GM21526 (cell line): ENCODE data around the gene LIPM.
"Not testable (repeated sequence)": the region's sequence is repeated elsewhere in the genome, so short reads cannot be mapped to it uniquely, and the experiment has no call there.

Source experiments
- ATAC-seq: cut with Tn5 transposase; IDR thresholded peaks from one replicate; pipeline ENCODE4 v1.9.1; 2021; ENCODE audit warnings: moderate library complexity; ENCODE audit not compliant: unreplicated experiment, low FRiP score

The LIPM gene

GRCh38 chr10:88835910-88836221 lies 33.3 kb downstream of the LIPM start:
- ATAC-seq = no peak

GRCh38 chr10:88837632-88838031 lies 35.1 kb downstream of the LIPM start:
- ATAC-seq = not testable (repeated sequence)

- no peak for ATAC-seq
Measured at GRCh38 chr10:88838766-88839350, 36.3 kb downstream of the LIPM start.

- ATAC-seq = no peak
Measured at GRCh38 chr10:88840104-88840503, 37.6 kb downstream of the LIPM start.

GRCh38 chr10:88840881-88841280 lies 38.4 kb downstream of the LIPM start:
- ATAC-seq = no peak

- no peak for ATAC-seq
Measured at GRCh38 chr10:88841316-88842111, 39.0 kb downstream of the LIPM start.

- ATAC-seq = no peak
Measured at GRCh38 chr10:88843171-88843570, 40.6 kb downstream of the LIPM start.

- ATAC-seq = no peak
Measured at GRCh38 chr10:88848499-88848898, 46.0 kb downstream of the LIPM start.

- no peak for ATAC-seq
Measured at GRCh38 chr10:88849234-88849633, 46.7 kb downstream of the LIPM start.

- ATAC-seq = no peak
Measured at GRCh38 chr10:88850712-88851111, 48.2 kb downstream of the LIPM start.

GRCh38 chr10:88851706-88852105 lies 49.2 kb downstream of the LIPM start, which contains the start of gene ANKRD22:
Gene ANKRD22 (minus strand): TSS chr10:88851844. CDS start chr10:88851607, 237 bp downstream.
- no peak for ATAC-seq

- ATAC-seq = no peak
Measured at GRCh38 chr10:88852327-88852726, 49.8 kb downstream of the LIPM start.

- ATAC-seq = no peak
Measured at GRCh38 chr10:88853155-88853881, 50.8 kb downstream of the LIPM start.

- ATAC-seq = no peak
Measured at GRCh38 chr10:88854684-88855083, 52.2 kb downstream of the LIPM start.

GRCh38 chr10:88857831-88858230 lies 55.3 kb downstream of the LIPM start:
- no peak for ATAC-seq

- ATAC-seq = no peak
Measured at GRCh38 chr10:88858491-88858890, 56.0 kb downstream of the LIPM start.

- ATAC-seq = no peak
Measured at GRCh38 chr10:88861036-88861435, 58.5 kb downstream of the LIPM start.

GRCh38 chr10:88865281-88865876 lies 62.8 kb downstream of the LIPM start:
- ATAC-seq = no peak

- ATAC-seq = no peak
Measured at GRCh38 chr10:88866454-88866853, 63.9 kb downstream of the LIPM start.

- ATAC-seq = no peak
Measured at GRCh38 chr10:88870089-88870488, 67.6 kb downstream of the LIPM start.
